ENCODE measurements around the gene TAAR6. TPM values are rescaled to one million over a fixed set of nuclear protein-coding genes. Genes with fewer than 3 reads are reported as not detected.
"Not testable (repeated sequence)": the region's sequence is repeated elsewhere in the genome, so short reads cannot be mapped to it uniquely, and the experiment has no call there.

The TAAR6 gene
- total and polyA plus RNA-seq, 8 donors, result not detected

- no peak for TF ChIP-seq CTCF (IDR thresholded peaks at IDR 0.05)
- H3K9me3 ChIP-seq, result no peaks in the 10 kb centered on the region
- DNase-seq (no peak), ATAC-seq (no peak)
- H3K27ac ChIP-seq, result no peak overlapping the region
- intact Hi-C loops (cut with DNase I), result no loop called here
- H3K27me3 ChIP-seq, result no peaks in the 10 kb centered on the region
- peaks cover 0 to 7% of the 10 kb centered on the region in 2 donors for H3K4me1 ChIP-seq
- H3K4me3 ChIP-seq, result no peak overlapping the region
- H3K36me3 ChIP-seq, result no peaks in the 10 kb centered on the region
Observed at GRCh38 chr6:132527791-132528190, 42.3 kb upstream of the TAAR6 start.

- no peaks in the 10 kb centered on the region for H3K27me3 ChIP-seq
- no peaks in the 10 kb centered on the region for H3K36me3 ChIP-seq
- H3K4me1 ChIP-seq, result peaks cover 0 to 7% of the 10 kb centered on the region in 2 donors
- peak; percentile 74 to 91 for TF ChIP-seq CTCF (IDR thresholded peaks at IDR 0.05)
- no peaks in the 10 kb centered on the region for H3K9me3 ChIP-seq
- H3K4me3 ChIP-seq, result no peak overlapping the region
- intact Hi-C loops (cut with DNase I), result no loop called here
- H3K27ac ChIP-seq, result no peak overlapping the region
- ATAC-seq (peak; percentile 84), DNase-seq (peak in 3 of 4 donors; percentile 35 to 75 (median 61))
Observed at GRCh38 chr6:132530293-132530974, 39.7 kb upstream of the TAAR6 start.

GRCh38 chr6:132534546-132534945 lies 35.6 kb upstream of the TAAR6 start:
- ATAC-seq; H3K4me1 ChIP-seq; H3K27ac ChIP-seq; intact Hi-C loops (cut with DNase I); DNase-seq; H3K9me3 ChIP-seq; H3K4me3 ChIP-seq; H3K36me3 ChIP-seq: not testable (repeated sequence)
- H3K27me3 ChIP-seq, result peaks cover 9 to 13% of the 10 kb centered on the region in 2 donors

- no peaks in the 10 kb centered on the region for H3K36me3 ChIP-seq
- no peak overlapping the region for H3K4me3 ChIP-seq
- H3K27me3 ChIP-seq, result peaks cover 16 to 29% of the 10 kb centered on the region in 2 donors
- H3K4me1 ChIP-seq, result no peaks in the 10 kb centered on the region
- TF ChIP-seq CTCF (IDR thresholded peaks at IDR 0.05), result no peak
- H3K27ac ChIP-seq, result no peak overlapping the region
- DNase-seq (no peak), ATAC-seq (no peak)
- intact Hi-C loops (cut with DNase I), result no loop called here
- H3K9me3 ChIP-seq, result no peaks in the 10 kb centered on the region
Observed at GRCh38 chr6:132537145-132537544, 33.0 kb upstream of the TAAR6 start.

- no peak for TF ChIP-seq CTCF (IDR thresholded peaks at IDR 0.05)
- H3K27me3 ChIP-seq, result peaks cover 24 to 35% of the 10 kb centered on the region in 2 donors
- ATAC-seq (no peak), DNase-seq (no peak)
- H3K4me1 ChIP-seq, result no peaks in the 10 kb centered on the region
- no peaks in the 10 kb centered on the region for H3K9me3 ChIP-seq
- H3K36me3 ChIP-seq, result no peaks in the 10 kb centered on the region
- intact Hi-C loops (cut with DNase I), result no loop called here
- H3K4me3 ChIP-seq, result no peak within 1 kb of the TSS
- H3K27ac ChIP-seq, result no peak within 1 kb of the TSS
Observed at GRCh38 chr6:132537977-132538376, 32.1 kb upstream of the TAAR6 start, which contains the start of gene TAAR9. Gene TAAR9, plus strand, starts transcription at chr6:132538277. Its CDS starts 13 bp downstream, at chr6:132538290.

GRCh38 chr6:132544826-132545225 lies 25.3 kb upstream of the TAAR6 start:
- no peak for TF ChIP-seq CTCF (IDR thresholded peaks at IDR 0.05)
- peaks cover 19 to 22% of the 10 kb centered on the region in 2 donors for H3K27me3 ChIP-seq
- no peaks in the 10 kb centered on the region for H3K36me3 ChIP-seq
- no peaks in the 10 kb centered on the region for H3K4me1 ChIP-seq
- no peaks in the 10 kb centered on the region for H3K9me3 ChIP-seq
- DNase-seq (no peak), ATAC-seq (no peak)
- intact Hi-C loops (cut with DNase I), result no loop called here
- no peak overlapping the region for H3K27ac ChIP-seq
- no peak overlapping the region for H3K4me3 ChIP-seq
